CD4-positive, alpha-beta memory T cell (primary cell): ENCODE data around the gene NOVA2. TPM values are rescaled to one million over a fixed set of nuclear protein-coding genes. Genes with fewer than 3 reads are reported as not detected.
A peak's percentile ranks its signal among the peaks of the same experiment; 100 is the strongest.

Source experiments
- CTCF ChIA-PET: fragments of 350-600 bp; sonication (Branson Sonifier 250); formaldehyde crosslinking; loops from one replicate; lab custom pipeline; 2021; ENCODE audit warnings: inconsistent platforms; ENCODE audit not compliant: partially characterized antibody; lab: Charles Lee
- POLR2A ChIA-PET: fragments of 350-600 bp; sonication (Branson Sonifier 250); formaldehyde crosslinking; loops from one replicate; lab custom pipeline; 2021; ENCODE audit not compliant: partially characterized antibody; lab: Charles Lee
- DNase-seq, 5 donors: peaks; one replicate each; pipeline versions ENCODE4 v3.0.0 to v3.0.0-alpha.2; 2020 to 2022; ENCODE audit warnings: mixed read lengths in 1 of 5
- H3K27ac ChIP-seq: one replicate; pipeline ENCODE4 v1.7.0; 2013; ENCODE audit warnings: low read depth, low read length
- H3K27me3 ChIP-seq: 2 replicates; pipeline ENCODE4 v1.7.0; 2013; ENCODE audit warnings: mild to moderate bottlenecking, low read length, moderate library complexity; ENCODE audit not compliant: insufficient read depth
- H3K36me3 ChIP-seq: 2 replicates; pipeline ENCODE4 v1.7.0; 2013; ENCODE audit warnings: mild to moderate bottlenecking, low read length, moderate library complexity; ENCODE audit not compliant: insufficient read depth
- H3K4me1 ChIP-seq: 2 replicates; pipeline ENCODE4 v1.7.0; 2013; ENCODE audit warnings: mild to moderate bottlenecking, low read length, moderate library complexity; ENCODE audit not compliant: insufficient read depth
- H3K4me3 ChIP-seq, 2 donors: one replicate each; pipeline ENCODE4 v1.7.0; 2013; ENCODE audit warnings: low read length in 2 of 2, mild to moderate bottlenecking in 1 of 2
- H3K9me3 ChIP-seq, 2 donors: one replicate each; pipeline ENCODE4 v1.7.0; 2013; ENCODE audit warnings: low read length in 2 of 2, control low read depth in 1 of 2; ENCODE audit not compliant: control insufficient read depth in 1 of 2
- H3K27ac Mint-ChIP-seq, 7 donors: one replicate each; pipeline ENCODE4 v1.8.0; 2020 to 2021; ENCODE audit warnings: mixed read lengths in 7 of 7, mild to moderate bottlenecking in 6 of 7, inconsistent platforms in 3 of 7, moderate library complexity in 3 of 7
- H3K27me3 Mint-ChIP-seq, 2 donors: one replicate each; pipeline ENCODE4 v1.8.0; 2020 to 2021; ENCODE audit warnings: mixed read lengths in 2 of 2
- H3K36me3 Mint-ChIP-seq, 2 donors: one replicate each; pipeline ENCODE4 v1.8.0; 2020 to 2021; ENCODE audit warnings: mixed read lengths in 2 of 2, inconsistent platforms in 1 of 2, mild to moderate bottlenecking in 1 of 2
- H3K4me1 Mint-ChIP-seq, 4 donors: one replicate each; pipeline ENCODE4 v1.8.0; 2020 to 2021; ENCODE audit warnings: mixed read lengths in 4 of 4, mild to moderate bottlenecking in 1 of 4
- H3K4me3 Mint-ChIP-seq, 8 donors: one replicate each; pipeline ENCODE4 v1.8.0; 2020 to 2021; ENCODE audit warnings: mixed read lengths in 8 of 8, mild to moderate bottlenecking in 7 of 8, moderate library complexity in 6 of 8, inconsistent platforms in 3 of 8
- H3K9me3 Mint-ChIP-seq, 8 donors: one replicate each; pipeline ENCODE4 v1.8.0; 2020 to 2021; ENCODE audit warnings: mixed read lengths in 8 of 8, mild to moderate bottlenecking in 5 of 8, inconsistent platforms in 3 of 8, moderate library complexity in 1 of 8
- intact Hi-C: fragments of 100-400 bp; cut with micrococcal nuclease; formaldehyde crosslinking; loops from one replicate; pipeline ENCODE4 v1.15.1; 2023
- polyA plus RNA-seq, 2 donors: library from polyadenylated mRNA; unstranded; fragments of 300-500 nt; fragmentation: Illumina TruSeq; gene quantifications; one replicate each; pipeline ENCODE4 v1.2.3, GENCODE V29; 2021
- total RNA-seq, 2 experiments: library from RNA; stranded (reverse); gene quantifications; one replicate each; pipeline ENCODE4 v1.2.3, GENCODE V29; 2021

NOVA2 gene
- total RNA-seq = not detected
- not detected for polyA plus RNA-seq

GRCh38 chr19:45973553-45974338, at the start of gene NOVA2:
Gene NOVA2 (minus strand): TSS chr19:45973865. CDS start chr19:45973351, 514 bp downstream.
- peak within 1 kb of the TSS in 2 of 7 donors; percentile 27 to 54 for H3K27ac Mint-ChIP-seq
- peaks cover 27% of the 10 kb centered on the region for H3K27me3 ChIP-seq
- peaks cover 14 to 23% (median 18%) of the 10 kb centered on the region in 4 donors for H3K4me1 Mint-ChIP-seq
- H3K4me1 ChIP-seq = peaks cover 24% of the 10 kb centered on the region
- ChIA-PET CTCF (no interaction called here), POLR2A (interaction anchor here (1.2 kb wide), 1 partner anchor 71 kb away, joined by 3 read pairs; no protein-coding TSS in a partner anchor)
- peaks cover 0 to 2% (median 0%) of the 10 kb centered on the region in 8 donors for H3K9me3 Mint-ChIP-seq
- intact Hi-C loops = no loop called here
- H3K9me3 ChIP-seq = no peaks in the 10 kb centered on the region
- H3K4me3 ChIP-seq = no peak within 1 kb of the TSS
- no peaks in the 10 kb centered on the region for H3K36me3 Mint-ChIP-seq
- peak within 1 kb of the TSS in 7 of 8 donors; percentile 21 to 73 (median 52) for H3K4me3 Mint-ChIP-seq
- no peak within 1 kb of the TSS for H3K27ac ChIP-seq
- no peaks in the 10 kb centered on the region for H3K36me3 ChIP-seq
- DNase-seq = no peak
- peaks cover 48 to 53% of the 10 kb centered on the region in 2 donors for H3K27me3 Mint-ChIP-seq

- no peak overlapping the region for H3K4me3 Mint-ChIP-seq
- peaks cover 0 to 7% (median under 1%) of the 10 kb centered on the region in 8 donors for H3K9me3 Mint-ChIP-seq
- H3K27me3 ChIP-seq = peaks cover 4% of the 10 kb centered on the region
- peaks cover 10 to 21% (median 14%) of the 10 kb centered on the region in 4 donors for H3K4me1 Mint-ChIP-seq
- H3K27me3 Mint-ChIP-seq = peaks cover 5 to 13% of the 10 kb centered on the region in 2 donors
- H3K36me3 Mint-ChIP-seq = no peaks in the 10 kb centered on the region
- CTCF ChIA-PET = interaction anchor here (1.7 kb wide), 1 partner anchor 13 kb away, joined by 3 read pairs; no protein-coding TSS in a partner anchor
- no peak for DNase-seq
- POLR2A ChIA-PET = no interaction called here
- peak overlapping the region in 1 of 7 donors; percentile 25 for H3K27ac Mint-ChIP-seq
- H3K36me3 ChIP-seq = no peaks in the 10 kb centered on the region
- H3K4me1 ChIP-seq = peaks cover 11% of the 10 kb centered on the region
- no peaks in the 10 kb centered on the region for H3K9me3 ChIP-seq
- intact Hi-C loops = no loop called here
- H3K4me3 ChIP-seq = no peak overlapping the region
- no peak overlapping the region for H3K27ac ChIP-seq
Observed at GRCh38 chr19:46023311-46023779, 49.7 kb upstream of the NOVA2 start.

GRCh38 chr19:46022431-46023310, 49.0 kb upstream of the NOVA2 start, which contains the start of gene PGLYRP1:
Gene PGLYRP1 (minus strand): TSS chr19:46023053. CDS start chr19:46023021, 32 bp downstream.
- Mint-ChIP-seq H3K27me3 (peaks cover 5 to 13% of the 10 kb centered on the region in 2 donors), H3K9me3 (peaks cover 0 to 7% (median under 1%) of the 10 kb centered on the region in 8 donors), H3K36me3 (no peaks in the 10 kb centered on the region), H3K4me3 (no peak within 1 kb of the TSS), H3K27ac (peak within 1 kb of the TSS in 1 of 7 donors; percentile 25), H3K4me1 (peaks cover 10 to 21% (median 14%) of the 10 kb centered on the region in 4 donors)
- Histone ChIP-seq H3K27me3 (peaks cover 4% of the 10 kb centered on the region), H3K9me3 (no peaks in the 10 kb centered on the region), H3K4me3 (no peak within 1 kb of the TSS), H3K36me3 (no peaks in the 10 kb centered on the region), H3K4me1 (peaks cover 11% of the 10 kb centered on the region), H3K27ac (no peak within 1 kb of the TSS)
- ChIA-PET CTCF (interaction anchor here (1.7 kb wide), 1 partner anchor 12 kb away, joined by 3 read pairs; no protein-coding TSS in a partner anchor), POLR2A (no interaction called here)
- intact Hi-C loops = no loop called here
- no peak for DNase-seq

- Histone ChIP-seq H3K36me3 (no peaks in the 10 kb centered on the region), H3K9me3 (no peaks in the 10 kb centered on the region), H3K27me3 (peaks cover 4% of the 10 kb centered on the region), H3K4me3 (no peak overlapping the region), H3K27ac (no peak overlapping the region), H3K4me1 (peaks cover 14% of the 10 kb centered on the region)
- Mint-ChIP-seq H3K4me1 (peaks cover 10 to 21% (median 14%) of the 10 kb centered on the region in 4 donors), H3K27me3 (peaks cover 5 to 13% of the 10 kb centered on the region in 2 donors), H3K27ac (no peak overlapping the region), H3K4me3 (no peak overlapping the region), H3K9me3 (peaks cover 0 to 7% (median under 1%) of the 10 kb centered on the region in 8 donors), H3K36me3 (no peaks in the 10 kb centered on the region)
- POLR2A ChIA-PET = no interaction called here
- intact Hi-C loops = no loop called here
- CTCF ChIA-PET = no interaction called here
- DNase-seq = no peak
Observed at GRCh38 chr19:46022061-46022430, 48.4 kb upstream of the NOVA2 start.

GRCh38 chr19:46021531-46022041, 47.9 kb upstream of the NOVA2 start:
- Histone ChIP-seq H3K27ac (no peak overlapping the region), H3K27me3 (peaks cover 4% of the 10 kb centered on the region), H3K4me3 (no peak overlapping the region), H3K36me3 (no peaks in the 10 kb centered on the region), H3K4me1 (peaks cover 16% of the 10 kb centered on the region), H3K9me3 (no peaks in the 10 kb centered on the region)
- Mint-ChIP-seq H3K4me1 (peaks cover 11 to 22% (median 14%) of the 10 kb centered on the region in 4 donors), H3K36me3 (no peaks in the 10 kb centered on the region), H3K27ac (peak overlapping the region in 1 of 7 donors; percentile 4), H3K9me3 (peaks cover 0 to 7% (median under 1%) of the 10 kb centered on the region in 8 donors), H3K27me3 (peaks cover 5 to 13% of the 10 kb centered on the region in 2 donors), H3K4me3 (no peak overlapping the region)
- POLR2A ChIA-PET = no interaction called here
- intact Hi-C loops = no loop called here
- no peak for DNase-seq
- CTCF ChIA-PET = no interaction called here

- CTCF ChIA-PET = interaction anchor here (0.9 kb wide), 1 partner anchor 8 kb away, joined by 3 read pairs; no protein-coding TSS in a partner anchor
- POLR2A ChIA-PET = no interaction called here
Observed at GRCh38 chr19:46020819-46021125, 47.1 kb upstream of the NOVA2 start.

More at GRCh38 chr19:46020819-46021125, 47.1 kb upstream of the NOVA2 start:
- H3K27me3 ChIP-seq = peaks cover 4% of the 10 kb centered on the region
- H3K27ac ChIP-seq = no peak overlapping the region
- peaks cover 7 to 19% (median 12%) of the 10 kb centered on the region in 4 donors for H3K4me1 Mint-ChIP-seq
- H3K27me3 Mint-ChIP-seq = peaks cover 5 to 10% of the 10 kb centered on the region in 2 donors
- H3K4me3 ChIP-seq = no peak overlapping the region
- DNase-seq = no peak
- no peaks in the 10 kb centered on the region for H3K36me3 ChIP-seq
- H3K27ac Mint-ChIP-seq = no peak overlapping the region
- no peaks in the 10 kb centered on the region for H3K9me3 Mint-ChIP-seq
- peaks cover 10% of the 10 kb centered on the region for H3K4me1 ChIP-seq
- no peaks in the 10 kb centered on the region for H3K36me3 Mint-ChIP-seq
- no peaks in the 10 kb centered on the region for H3K9me3 ChIP-seq
- no peak overlapping the region for H3K4me3 Mint-ChIP-seq
- intact Hi-C loops = no loop called here
